GM23338 (cell line): ENCODE data around the gene NFE2L3. TPM values are rescaled to one million over a fixed set of nuclear protein-coding genes. Genes with fewer than 3 reads are reported as not detected.
"Not testable (repeated sequence)": the region's sequence is repeated elsewhere in the genome, so short reads cannot be mapped to it uniquely, and the experiment has no call there.

Experiments
- ATAC-seq: fragments of 200-7000 bp; cut with Tn5 transposase; 3 replicates; pipeline ENCODE4 v1.9.1; 2020
- DNase-seq: peaks from one replicate; pipeline ENCODE4 v3.0.0-alpha.2; 2015; ENCODE audit warnings: low spot score
- H2AFZ ChIP-seq: fragments of 200-600 bp; sonication (generic); 2 replicates; pipeline ENCODE4 v1.8.0; 2016; ENCODE audit warnings: antibody characterized with exemption, mild to moderate bottlenecking, moderate library complexity
- H3F3A ChIP-seq: fragments of 200-600 bp; sonication (generic); replicated peaks from 2 replicates; pipeline ENCODE4 v1.8.0; 2017; ENCODE audit warnings: antibody characterized with exemption, mixed run types, low read depth
- H3K27ac ChIP-seq: fragments of 200-600 bp; sonication (generic); 2 replicates; pipeline ENCODE4 v1.6.1; 2016; ENCODE audit warnings: low read depth
- H3K27me3 ChIP-seq: fragments of 200-600 bp; sonication (generic); 2 replicates; pipeline ENCODE4 v1.8.0; 2016; ENCODE audit warnings: mild to moderate bottlenecking, mixed run types, moderate library complexity; ENCODE audit not compliant: insufficient read depth
- H3K36me3 ChIP-seq: fragments of 200-600 bp; sonication (generic); 2 replicates; pipeline ENCODE4 v1.8.0; 2016; ENCODE audit warnings: mild to moderate bottlenecking; ENCODE audit not compliant: insufficient read depth
- H3K4me1 ChIP-seq: fragments of 200-600 bp; sonication (generic); 2 replicates; pipeline ENCODE4 v1.8.0; 2016; ENCODE audit warnings: mild to moderate bottlenecking, moderate library complexity; ENCODE audit not compliant: insufficient read depth
- H3K4me2 ChIP-seq: fragments of 200-600 bp; sonication (generic); 2 replicates; pipeline ENCODE4 v1.7.1; 2017; ENCODE audit warnings: mixed run types
- H3K4me3 ChIP-seq: fragments of 200-600 bp; sonication (generic); 2 replicates; pipeline ENCODE4 v1.6.1; 2016; ENCODE audit warnings: mixed run types
- H3K79me2 ChIP-seq: fragments of 200-600 bp; sonication (generic); replicated peaks from 2 replicates; pipeline ENCODE4 v1.8.0; 2017; ENCODE audit warnings: mild to moderate bottlenecking; ENCODE audit not compliant: insufficient read depth
- H3K9me2 ChIP-seq: fragments of 200-600 bp; sonication (generic); 2 replicates; pipeline ENCODE4 v1.8.0; 2017; ENCODE audit not compliant: insufficient read depth
- H4K20me1 ChIP-seq: fragments of 200-600 bp; sonication (generic); replicated peaks from 2 replicates; pipeline ENCODE4 v1.8.0; 2017; ENCODE audit warnings: mild to moderate bottlenecking; ENCODE audit not compliant: insufficient read depth
- H3K27ac Mint-ChIP-seq: 2 replicates; pipeline ENCODE4 v1.8.0; 2020; ENCODE audit warnings: inconsistent platforms, mild to moderate bottlenecking, moderate library complexity, mixed read lengths
- H3K27me3 Mint-ChIP-seq: 3 replicates; pipeline ENCODE4 v1.8.0; 2022; ENCODE audit warnings: low read depth, mild to moderate bottlenecking, moderate library complexity, mixed read lengths, inconsistent platforms; ENCODE audit not compliant: insufficient read depth, poor library complexity
- H3K36me3 Mint-ChIP-seq: 3 replicates; pipeline ENCODE4 v1.8.0; 2021; ENCODE audit warnings: low read depth, mild to moderate bottlenecking, inconsistent platforms, moderate library complexity, mixed read lengths
- H3K4me1 Mint-ChIP-seq: 3 replicates; pipeline ENCODE4 v1.8.0; 2020; ENCODE audit warnings: mild to moderate bottlenecking, inconsistent platforms, mixed read lengths
- H3K4me3 Mint-ChIP-seq: 3 replicates; pipeline ENCODE4 v1.8.0; 2021; ENCODE audit warnings: moderate library complexity, mild to moderate bottlenecking, inconsistent platforms, mixed read lengths
- H3K9me3 Mint-ChIP-seq: 3 replicates; pipeline ENCODE4 v1.8.0; 2020; ENCODE audit warnings: moderate library complexity, mild to moderate bottlenecking, inconsistent platforms, mixed read lengths
- CTCF ChIP-seq, 2 experiments: fragments of 200-600 bp in 1 of 2; sonication (generic) in 1 of 2; conservative IDR thresholded peaks; 2 replicates each; pipeline versions ENCODE4 v1.5.1 to v1.6.1; 2016 to 2017; ENCODE audit warnings: antibody characterized with exemption in 2 of 2, low read depth in 2 of 2, mild to moderate bottlenecking in 2 of 2, moderate library complexity in 1 of 2
- ETS1 ChIP-seq: IDR thresholded peaks from 2 replicates; pipeline ENCODE4 v1.6.1; 2016; ENCODE audit warnings: antibody characterized with exemption
- EZH2 ChIP-seq: fragments of 200-600 bp; sonication (generic); IDR thresholded peaks from one replicate; pipeline ENCODE4 v1.8.0; 2017; ENCODE audit warnings: antibody characterized with exemption, mild to moderate bottlenecking, low read depth; ENCODE audit not compliant: unreplicated experiment
- NANOG ChIP-seq: IDR thresholded peaks from 2 replicates; pipeline ENCODE4 v1.6.1; 2016; ENCODE audit warnings: antibody characterized with exemption, borderline replicate concordance
- ZNF114 ChIP-seq: fragments of 250-450 bp; sonication (Bioruptor Pico); IDR thresholded peaks from 2 replicates; pipeline ENCODE4 v1.5.0; 2020; ENCODE audit warnings: mild to moderate bottlenecking, moderate library complexity
- ZNF331 ChIP-seq: fragments of 250-450 bp; sonication (Bioruptor Pico); IDR thresholded peaks from 2 replicates; pipeline ENCODE4 v1.5.0; 2020; ENCODE audit warnings: low read depth, mild to moderate bottlenecking, moderate library complexity
- ZNF462 ChIP-seq: fragments of 250-450 bp; sonication (Bioruptor Pico); IDR thresholded peaks from 2 replicates; pipeline ENCODE4 v1.5.0; 2020; ENCODE audit warnings: mild to moderate bottlenecking, moderate library complexity
- polyA plus RNA-seq: library from polyadenylated mRNA; unstranded; fragments of >200 nt; fragmentation: Nextera tagmentation; extraction: Ambion mirVana; gene quantifications from 2 replicates; pipeline ENCODE4 v1.2.1, GENCODE V29; 2016
- total RNA-seq: library from RNA; depleted of rRNA; stranded (reverse); fragments of >200 nt; shearing (Covaris generic); gene quantifications from 2 replicates; pipeline ENCODE4 v1.2.3, GENCODE V29; 2014

NFE2L3 gene
- total and polyA plus RNA-seq, 2 experiments from 2014 or later: 62.0 to 142 TPM

GRCh38 chr7:26124775-26125174 lies 27.2 kb upstream of the NFE2L3 start:
- H3K27me3 ChIP-seq, H3K27ac ChIP-seq, H3K4me3 ChIP-seq, H3K27me3 Mint-ChIP-seq, H3K4me3 Mint-ChIP-seq, H3K36me3 Mint-ChIP-seq, H3F3A ChIP-seq, ATAC-seq, H3K9me3 Mint-ChIP-seq, H3K36me3 ChIP-seq, H3K4me1 Mint-ChIP-seq, H3K4me1 ChIP-seq, H3K4me2 ChIP-seq, H3K9me2 ChIP-seq, H2AFZ ChIP-seq, DNase-seq, H3K79me2 ChIP-seq, H4K20me1 ChIP-seq, H3K27ac Mint-ChIP-seq: not testable (repeated sequence)

- H3K4me3 Mint-ChIP-seq: no peak overlapping the region
- peaks cover 2% of the 10 kb centered on the region; the same call in 1 of the 3 replicates for H3K36me3 Mint-ChIP-seq
- DNase-seq (no peak), ATAC-seq (no peak)
- Histone ChIP-seq H3K79me2 (no peaks in the 10 kb centered on the region), H3K27me3 (no peaks in the 10 kb centered on the region), H3K4me1 (no peaks in the 10 kb centered on the region), H3K9me2 (no peaks in the 10 kb centered on the region), H3F3A (no peaks in the 10 kb centered on the region), H2AFZ (no peak overlapping the region), H3K4me2 (no peak overlapping the region), H3K4me3 (no peak overlapping the region), H3K36me3 (no peaks in the 10 kb centered on the region), H4K20me1 (no peaks in the 10 kb centered on the region), H3K27ac (no peak overlapping the region)
- TF ChIP-seq ZNF462 (CRISPR knock-in tag): no peak
- no peak for TF ChIP-seq CTCF (conservative IDR thresholded peaks at IDR 0.05; ENCODE audit: low read depth in 2 of 2)
- no peak for TF ChIP-seq ETS1
- TF ChIP-seq ZNF114: no peak
- no peak for TF ChIP-seq EZH2
- TF ChIP-seq NANOG: no peak
- TF ChIP-seq ZNF331: no peak
- no peak overlapping the region for H3K27ac Mint-ChIP-seq
- H3K9me3 Mint-ChIP-seq: peaks cover 13% of the 10 kb centered on the region
- H3K27me3 Mint-ChIP-seq: peaks cover 8% of the 10 kb centered on the region
- peaks cover 2% of the 10 kb centered on the region; the same call in 1 of the 3 replicates for H3K4me1 Mint-ChIP-seq
These were observed 24.6 kb upstream of the NFE2L3 start for GRCh38 chr7:26127411-26127810.
